Astrocyte (in vitro differentiated cells and primary cell): Measurements from ENCODE around the gene ZCCHC24.

Experiments used
- EZH2 ChIP-seq: IDR thresholded peaks from 2 replicates; pipeline ENCODE4 v1.6.1; 2012; ENCODE audit warnings: mild to moderate bottlenecking, low read length, inconsistent platforms; ENCODE audit not compliant: insufficient read depth
- TF ChIP-seq, protein P1 (sequence below): IDR thresholded peaks from 2 replicates; pipeline ENCODE4 v1.5.1; 2011; ENCODE audit warnings: low read depth, mild to moderate bottlenecking, inconsistent platforms, low read length, moderate library complexity; ENCODE audit not compliant: insufficient read depth

DNA sequence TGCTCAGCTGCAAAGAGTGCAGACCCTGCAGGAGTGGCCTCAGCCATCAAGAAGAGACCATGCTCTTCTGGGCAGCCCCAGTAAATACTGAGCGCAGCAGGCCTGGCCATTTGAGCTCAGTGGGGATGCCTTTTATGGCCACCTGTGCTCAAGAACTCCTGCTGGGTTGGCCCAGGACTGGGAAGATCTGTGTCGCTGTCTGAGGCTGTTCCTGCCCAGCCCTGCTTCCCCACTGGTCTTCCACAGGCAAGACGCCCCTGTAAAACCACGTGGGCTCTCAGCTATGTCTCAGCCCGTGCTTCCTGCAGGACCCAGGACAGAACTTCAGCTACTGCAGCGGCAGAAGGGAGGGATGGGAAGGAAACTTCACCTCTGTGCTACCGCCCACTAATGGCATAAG is 108.7 kb downstream of the ZCCHC24 start:
- TF ChIP-seq, protein P1, sequence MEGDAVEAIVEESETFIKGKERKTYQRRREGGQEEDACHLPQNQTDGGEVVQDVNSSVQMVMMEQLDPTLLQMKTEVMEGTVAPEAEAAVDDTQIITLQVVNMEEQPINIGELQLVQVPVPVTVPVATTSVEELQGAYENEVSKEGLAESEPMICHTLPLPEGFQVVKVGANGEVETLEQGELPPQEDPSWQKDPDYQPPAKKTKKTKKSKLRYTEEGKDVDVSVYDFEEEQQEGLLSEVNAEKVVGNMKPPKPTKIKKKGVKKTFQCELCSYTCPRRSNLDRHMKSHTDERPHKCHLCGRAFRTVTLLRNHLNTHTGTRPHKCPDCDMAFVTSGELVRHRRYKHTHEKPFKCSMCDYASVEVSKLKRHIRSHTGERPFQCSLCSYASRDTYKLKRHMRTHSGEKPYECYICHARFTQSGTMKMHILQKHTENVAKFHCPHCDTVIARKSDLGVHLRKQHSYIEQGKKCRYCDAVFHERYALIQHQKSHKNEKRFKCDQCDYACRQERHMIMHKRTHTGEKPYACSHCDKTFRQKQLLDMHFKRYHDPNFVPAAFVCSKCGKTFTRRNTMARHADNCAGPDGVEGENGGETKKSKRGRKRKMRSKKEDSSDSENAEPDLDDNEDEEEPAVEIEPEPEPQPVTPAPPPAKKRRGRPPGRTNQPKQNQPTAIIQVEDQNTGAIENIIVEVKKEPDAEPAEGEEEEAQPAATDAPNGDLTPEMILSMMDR: no peak
- TF ChIP-seq EZH2: no peak
